ENCODE results near the gene RCAN3.

Gene RCAN3

DNA sequence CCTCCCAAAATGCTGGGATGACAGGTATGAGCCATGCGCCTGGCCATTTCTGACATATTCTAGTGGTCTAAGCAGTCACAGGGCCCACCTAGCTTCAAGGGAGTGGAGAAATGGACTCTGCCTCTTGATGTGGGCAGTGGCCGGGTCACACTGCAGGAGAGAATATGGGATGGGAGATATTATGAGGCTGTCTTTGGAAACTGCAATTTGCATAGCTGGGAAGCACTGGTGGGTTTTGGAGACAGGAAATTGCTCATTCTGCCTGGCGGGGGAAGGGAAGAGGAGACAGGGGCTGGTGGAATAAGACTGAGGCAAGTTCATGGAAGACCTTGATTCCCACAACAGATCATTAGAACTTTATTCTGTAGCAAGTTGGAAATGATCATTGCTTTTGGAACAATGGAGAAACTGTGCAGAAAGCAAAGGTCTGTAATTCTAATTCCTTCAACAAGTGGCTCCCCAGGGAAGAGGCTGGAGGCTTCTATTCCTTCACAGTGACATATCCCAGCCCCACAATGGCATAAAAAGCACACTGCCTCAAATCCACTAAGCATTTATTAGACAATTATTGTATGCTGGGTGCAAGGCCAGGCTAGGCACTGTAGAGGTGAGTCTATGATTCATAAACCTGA, 63.7 kb downstream of the RCAN3 start:
- no peak overlapping the region for H3K4me3 ChIP-seq (ENCODE audit: low read depth, low read length)
- no peak for DNase-seq (ENCODE audit: low read depth)
- TF ChIP-seq, protein P1, sequence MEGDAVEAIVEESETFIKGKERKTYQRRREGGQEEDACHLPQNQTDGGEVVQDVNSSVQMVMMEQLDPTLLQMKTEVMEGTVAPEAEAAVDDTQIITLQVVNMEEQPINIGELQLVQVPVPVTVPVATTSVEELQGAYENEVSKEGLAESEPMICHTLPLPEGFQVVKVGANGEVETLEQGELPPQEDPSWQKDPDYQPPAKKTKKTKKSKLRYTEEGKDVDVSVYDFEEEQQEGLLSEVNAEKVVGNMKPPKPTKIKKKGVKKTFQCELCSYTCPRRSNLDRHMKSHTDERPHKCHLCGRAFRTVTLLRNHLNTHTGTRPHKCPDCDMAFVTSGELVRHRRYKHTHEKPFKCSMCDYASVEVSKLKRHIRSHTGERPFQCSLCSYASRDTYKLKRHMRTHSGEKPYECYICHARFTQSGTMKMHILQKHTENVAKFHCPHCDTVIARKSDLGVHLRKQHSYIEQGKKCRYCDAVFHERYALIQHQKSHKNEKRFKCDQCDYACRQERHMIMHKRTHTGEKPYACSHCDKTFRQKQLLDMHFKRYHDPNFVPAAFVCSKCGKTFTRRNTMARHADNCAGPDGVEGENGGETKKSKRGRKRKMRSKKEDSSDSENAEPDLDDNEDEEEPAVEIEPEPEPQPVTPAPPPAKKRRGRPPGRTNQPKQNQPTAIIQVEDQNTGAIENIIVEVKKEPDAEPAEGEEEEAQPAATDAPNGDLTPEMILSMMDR (IDR thresholded peaks at IDR 0.05; ENCODE audit: low read depth, low read length, missing control alignments): no peak

GRCh38 chr1:24567792-24568388, 65.3 kb downstream of the RCAN3 start:
- TF ChIP-seq, protein P1 (IDR thresholded peaks at IDR 0.05; ENCODE audit: low read depth, low read length, missing control alignments): no peak
- no peak overlapping the region for H3K4me3 ChIP-seq (ENCODE audit: low read depth, low read length)
- DNase-seq (ENCODE audit: low read depth): no peak

DNA sequence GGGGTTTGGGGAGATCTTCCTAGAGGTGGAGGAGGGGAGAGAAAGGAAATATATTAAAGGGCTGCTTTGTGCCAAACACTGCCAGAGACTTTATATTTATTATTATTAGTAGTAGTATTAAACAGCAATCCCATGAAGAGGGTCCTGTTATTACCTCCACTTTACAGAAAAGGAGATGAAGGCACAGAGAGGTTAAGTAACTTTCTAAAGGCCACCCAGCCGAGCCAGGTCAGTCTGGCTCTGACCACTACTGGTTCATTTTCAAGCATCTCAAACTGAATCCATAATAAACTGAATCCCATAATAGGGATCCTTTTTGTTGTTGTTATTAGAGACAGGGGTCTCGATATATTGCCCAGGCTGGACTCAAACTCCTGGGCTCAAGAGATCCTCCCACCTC, 65.8 kb downstream of the RCAN3 start:
- TF ChIP-seq, protein P1 (IDR thresholded peaks at IDR 0.05; ENCODE audit: low read depth, low read length, missing control alignments): no peak
- no peak overlapping the region for H3K4me3 ChIP-seq (ENCODE audit: low read depth, low read length)
- no peak for DNase-seq (ENCODE audit: low read depth)

GRCh38 chr1:24570265-24571125, 67.9 kb downstream of the RCAN3 start:
- H3K4me3 ChIP-seq (ENCODE audit: low read depth, low read length): no peak overlapping the region
- no peak for DNase-seq (ENCODE audit: low read depth)
- TF ChIP-seq, protein P1 (IDR thresholded peaks at IDR 0.05; ENCODE audit: low read depth, low read length, missing control alignments): no peak

DNA sequence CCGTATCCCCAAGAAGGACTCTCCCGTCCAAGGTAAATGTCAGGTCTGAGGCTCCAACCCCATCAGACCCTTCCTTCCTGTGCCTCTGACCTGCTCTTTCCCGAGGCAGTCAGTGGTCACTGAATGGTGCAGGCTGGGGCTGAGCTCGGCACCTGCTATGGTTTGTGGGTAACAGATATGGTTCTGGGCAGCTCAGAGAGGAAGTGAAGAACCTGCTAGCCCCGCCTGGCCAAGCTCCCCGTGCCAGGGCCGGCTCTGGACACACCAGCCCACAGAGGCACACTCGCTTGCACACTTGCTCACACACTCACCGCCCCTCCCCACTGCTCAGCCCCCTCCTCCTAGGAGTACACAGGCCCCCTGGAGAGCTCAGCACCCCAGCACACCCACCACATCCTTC, 69.7 kb downstream of the RCAN3 start:
- TF ChIP-seq, protein P1 (IDR thresholded peaks at IDR 0.05; ENCODE audit: low read depth, low read length, missing control alignments): no peak
- DNase-seq (ENCODE audit: low read depth): no peak
- H3K4me3 ChIP-seq (ENCODE audit: low read depth, low read length): no peak overlapping the region

DNA sequence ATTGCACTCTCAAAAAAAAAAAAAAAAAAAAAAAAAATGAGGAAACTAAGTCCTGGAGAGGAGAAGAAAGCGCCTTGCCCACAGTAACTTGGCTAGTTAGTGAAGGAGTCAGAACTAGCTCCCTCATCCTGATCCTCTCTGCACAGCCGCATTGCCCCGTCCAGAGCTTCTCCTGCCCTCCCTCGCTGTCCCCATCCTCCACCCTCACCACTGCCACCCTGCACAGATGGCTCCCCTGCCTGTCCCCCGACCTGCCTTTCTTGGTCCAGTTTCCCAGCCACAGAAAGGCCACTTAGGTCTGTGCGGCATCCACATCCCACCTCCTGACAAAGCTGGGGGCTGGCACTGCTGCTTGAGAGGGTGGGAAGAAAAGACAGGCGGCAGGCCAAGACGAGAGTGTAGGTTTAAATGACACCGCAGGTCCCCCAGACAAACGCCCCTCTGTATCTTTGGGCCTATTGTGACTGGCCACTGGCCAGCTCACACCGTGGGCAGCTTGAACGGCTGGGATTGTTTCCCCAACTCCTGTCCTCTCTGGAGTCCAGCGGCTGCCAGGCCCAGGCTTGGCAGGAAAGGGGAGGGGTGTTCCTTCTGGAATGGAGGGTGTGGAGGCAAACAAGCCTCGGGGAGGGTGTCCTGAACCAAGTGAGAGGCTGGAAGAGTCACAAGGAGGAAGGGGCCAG, 73.4 kb downstream of the RCAN3 start:
- TF ChIP-seq, protein P1 (IDR thresholded peaks at IDR 0.05; ENCODE audit: low read depth, low read length, missing control alignments): no peak
- no peak for DNase-seq (ENCODE audit: low read depth)

More for the DNA sequence above, 73.4 kb downstream of the RCAN3 start:
- H3K4me3 ChIP-seq (ENCODE audit: low read depth, low read length): no peak overlapping the region

Data from GM12864 (cell line).